Measurements from ENCODE around the gene GSPT1.

DNA sequence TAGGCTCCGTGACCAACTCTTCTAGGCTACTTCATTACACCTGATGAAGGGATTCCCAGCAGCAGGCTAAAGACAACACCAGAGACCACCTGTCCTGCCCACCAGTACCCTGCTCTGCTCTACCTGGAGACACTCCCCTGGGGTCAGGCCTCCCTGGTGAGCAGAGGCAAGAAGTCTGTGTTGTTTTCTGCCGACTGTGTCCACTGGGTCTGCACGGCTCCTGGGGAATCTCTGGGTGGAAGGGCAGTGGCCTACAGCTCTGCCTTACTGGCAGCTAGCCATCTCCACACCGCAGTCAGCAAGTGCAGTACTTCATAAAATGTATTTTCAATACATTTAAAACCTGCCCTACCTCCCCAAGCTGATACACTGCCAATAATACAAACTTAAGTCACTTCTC is 71.3 kb downstream of the GSPT1 start:
- TF ChIP-seq, protein P1, sequence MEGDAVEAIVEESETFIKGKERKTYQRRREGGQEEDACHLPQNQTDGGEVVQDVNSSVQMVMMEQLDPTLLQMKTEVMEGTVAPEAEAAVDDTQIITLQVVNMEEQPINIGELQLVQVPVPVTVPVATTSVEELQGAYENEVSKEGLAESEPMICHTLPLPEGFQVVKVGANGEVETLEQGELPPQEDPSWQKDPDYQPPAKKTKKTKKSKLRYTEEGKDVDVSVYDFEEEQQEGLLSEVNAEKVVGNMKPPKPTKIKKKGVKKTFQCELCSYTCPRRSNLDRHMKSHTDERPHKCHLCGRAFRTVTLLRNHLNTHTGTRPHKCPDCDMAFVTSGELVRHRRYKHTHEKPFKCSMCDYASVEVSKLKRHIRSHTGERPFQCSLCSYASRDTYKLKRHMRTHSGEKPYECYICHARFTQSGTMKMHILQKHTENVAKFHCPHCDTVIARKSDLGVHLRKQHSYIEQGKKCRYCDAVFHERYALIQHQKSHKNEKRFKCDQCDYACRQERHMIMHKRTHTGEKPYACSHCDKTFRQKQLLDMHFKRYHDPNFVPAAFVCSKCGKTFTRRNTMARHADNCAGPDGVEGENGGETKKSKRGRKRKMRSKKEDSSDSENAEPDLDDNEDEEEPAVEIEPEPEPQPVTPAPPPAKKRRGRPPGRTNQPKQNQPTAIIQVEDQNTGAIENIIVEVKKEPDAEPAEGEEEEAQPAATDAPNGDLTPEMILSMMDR (IDR thresholded peaks at IDR 0.05) = no peak
- TF ChIP-seq POLR2AphosphoS5 (IDR thresholded peaks at IDR 0.05; ENCODE audit: low read depth, low read length) = no peak
- TF ChIP-seq SIN3A (IDR thresholded peaks at IDR 0.05; ENCODE audit: borderline replicate concordance, insufficient read depth, low read depth, low read length) = no peak
- no peak for TF ChIP-seq TCF7L2 (IDR thresholded peaks at IDR 0.05; ENCODE audit: low read depth, low read length)

All from Panc1 (cell line).